Keratinocyte (primary cell): Measurements from ENCODE around the gene PLPP1. TPM values are rescaled to one million over a fixed set of nuclear protein-coding genes. Genes with fewer than 3 reads are reported as not detected.

Source experiments
- DNase-seq: peaks from one replicate; pipeline ENCODE4 v3.0.0-alpha.2; 2011; ENCODE audit warnings: low read depth, missing footprints, low spot score
- FAIRE-seq: peaks from 2 replicates; lab custom pipeline; 2011; peaks lifted over from hg19 to GRCh38; lab: Jason Lieb, UNC
- H2AFZ ChIP-seq: 2 replicates; pipeline ENCODE4 v1.6.0; 2012; ENCODE audit warnings: low read length, control low read depth, inconsistent platforms; ENCODE audit not compliant: control insufficient read depth
- H3K27ac ChIP-seq: 2 replicates; pipeline ENCODE4 v1.5.1; 2011; ENCODE audit warnings: low read length; ENCODE audit not compliant: control insufficient read depth, insufficient read depth
- H3K27me3 ChIP-seq: 3 replicates; pipeline ENCODE4 v1.6.0; 2011; ENCODE audit warnings: low read length; ENCODE audit not compliant: control insufficient read depth, insufficient read depth; ENCODE audit errors: extremely low read depth
- H3K36me3 ChIP-seq, 2 experiments: 2 replicates in 1 of 2; 3 replicates in 1 of 2; pipeline ENCODE4 v1.5.1; 2011; ENCODE audit warnings: low read length in 2 of 2, mild to moderate bottlenecking in 1 of 2; ENCODE audit not compliant: control insufficient read depth in 2 of 2, insufficient read depth in 2 of 2; ENCODE audit errors: extremely low read depth in 1 of 2
- H3K4me1 ChIP-seq: 3 replicates; pipeline ENCODE4 v1.5.1; 2011; ENCODE audit warnings: low read length; ENCODE audit not compliant: control insufficient read depth, insufficient read depth; ENCODE audit errors: extremely low read depth
- H3K4me2 ChIP-seq: 3 replicates; pipeline ENCODE4 v1.6.0; 2011; ENCODE audit warnings: low read depth, low read length; ENCODE audit not compliant: control insufficient read depth, insufficient read depth; ENCODE audit errors: extremely low read depth
- H3K4me3 ChIP-seq, 3 experiments: fragments of 200-600 bp in 1 of 3; sonication (generic) in 1 of 3; 2 replicates in 2 of 3; 3 replicates in 1 of 3; pipeline ENCODE4 v1.5.1; 2011 to 2016; ENCODE audit warnings: low read length in 3 of 3, mild to moderate bottlenecking in 3 of 3, control low read depth in 2 of 3, inconsistent platforms in 1 of 3, low read depth in 1 of 3, mixed read lengths in 1 of 3, mixed run types in 1 of 3, moderate library complexity in 1 of 3; ENCODE audit not compliant: control insufficient read depth in 2 of 3, insufficient read depth in 2 of 3; ENCODE audit errors: extremely low read depth in 1 of 3
- H3K79me2 ChIP-seq: 2 replicates; pipeline ENCODE4 v1.6.0; 2012; ENCODE audit warnings: low read length; ENCODE audit not compliant: control insufficient read depth, insufficient read depth
- H3K9ac ChIP-seq: 3 replicates; pipeline ENCODE4 v1.6.0; 2011; ENCODE audit warnings: low read length; ENCODE audit not compliant: control insufficient read depth, insufficient read depth; ENCODE audit errors: extremely low read depth
- H3K9me1 ChIP-seq: 3 replicates; pipeline ENCODE4 v1.6.0; 2011; ENCODE audit warnings: low read length; ENCODE audit not compliant: control insufficient read depth, insufficient read depth; ENCODE audit errors: extremely low read depth
- H3K9me3 ChIP-seq: 2 replicates; pipeline ENCODE4 v1.5.1; 2012; ENCODE audit warnings: low read depth, low read length; ENCODE audit not compliant: control insufficient read depth
- H4K20me1 ChIP-seq: 3 replicates; pipeline ENCODE4 v1.6.0; 2011; ENCODE audit warnings: low read length; ENCODE audit not compliant: control insufficient read depth, insufficient read depth; ENCODE audit errors: extremely low read depth
- EZH2 ChIP-seq: IDR thresholded peaks from one replicate; pipeline ENCODE4 v1.6.1; 2012; ENCODE audit warnings: inconsistent platforms, mild to moderate bottlenecking, low read length, moderate library complexity
- dilution Hi-C: fragments of 300-500 bp; cut with MboI; formaldehyde crosslinking; loops from one replicate; pipeline ENCODE4 v1.7.0; 2020; ENCODE audit warnings: low sequenced_read_pairs; ENCODE audit not compliant: extremely low pct_ligation_motif_present
- polyA plus RNA-seq, 5 experiments: library from polyadenylated mRNA; depleted of rRNA in 3 of 5; stranded (reverse) in 3 of 5; stranded (forward) in 1 of 5; unstranded in 1 of 5; fragments of >200 nt; gene quantifications; 1 replicate in 1 of 5; 2 replicates in 3 of 5; 3 replicates in 1 of 5; pipeline versions ENCODE4 v1.2.1 to v1.2.3, GENCODE V29; 2011 to 2012; ENCODE audit warnings: missing spikeins in 2 of 5, low read depth in 1 of 5, low replicate concordance in 1 of 5
- TF ChIP-seq, protein P1 (sequence below), 3 experiments: IDR thresholded peaks in 1 of 3; conservative IDR thresholded peaks in 1 of 3; optimal IDR thresholded peaks in 1 of 3; 2 replicates in 2 of 3; 3 replicates in 1 of 3; pipeline versions ENCODE3 to v1.5.1; 2011; ENCODE audit warnings: low read length in 3 of 3, mild to moderate bottlenecking in 3 of 3, moderate library complexity in 2 of 3, control low read depth in 1 of 3, inconsistent platforms in 1 of 3; ENCODE audit not compliant: insufficient read depth in 2 of 3; ENCODE audit errors: extremely low read depth in 1 of 3

The PLPP1 gene
- polyA plus RNA-seq, 1 donor (not counting 4 experiments of a cell fraction or from before 2014, with no cell fraction given), result 13.2 TPM

DNA sequence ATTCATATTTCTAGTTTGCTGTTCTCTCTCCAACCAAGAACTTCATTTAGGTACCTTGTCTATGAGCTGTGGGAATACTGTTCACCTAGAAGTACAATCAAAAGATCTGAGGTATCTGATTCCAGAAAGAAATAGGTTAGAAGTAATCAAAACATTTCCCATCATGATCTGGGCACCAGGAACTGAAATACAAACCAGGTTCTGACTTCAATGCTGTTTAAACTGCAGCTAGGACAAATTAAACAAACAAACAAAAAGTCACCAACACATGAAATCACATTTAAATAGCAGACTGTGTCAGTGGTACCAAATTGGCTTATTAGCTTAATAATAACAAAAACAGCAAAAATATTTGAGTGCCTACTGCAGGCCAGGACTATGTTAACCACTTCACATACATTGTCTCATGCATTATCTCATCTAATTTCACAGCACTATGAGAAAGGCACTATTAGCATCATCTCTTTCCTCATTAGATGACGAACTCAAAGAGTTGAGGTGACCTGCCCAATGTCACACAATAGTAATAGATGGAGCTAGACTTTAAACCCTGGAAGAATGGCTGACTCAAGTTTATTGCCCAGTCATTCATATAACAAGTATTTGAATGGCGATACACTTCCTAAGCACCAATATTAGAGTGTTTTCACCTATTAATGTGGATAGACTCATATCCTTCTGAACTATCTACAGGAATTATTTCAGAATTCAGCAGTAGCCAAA lies 14.5 kb downstream of the PLPP1 start:
- TF ChIP-seq EZH2, result no peak
- TF ChIP-seq, protein P1, sequence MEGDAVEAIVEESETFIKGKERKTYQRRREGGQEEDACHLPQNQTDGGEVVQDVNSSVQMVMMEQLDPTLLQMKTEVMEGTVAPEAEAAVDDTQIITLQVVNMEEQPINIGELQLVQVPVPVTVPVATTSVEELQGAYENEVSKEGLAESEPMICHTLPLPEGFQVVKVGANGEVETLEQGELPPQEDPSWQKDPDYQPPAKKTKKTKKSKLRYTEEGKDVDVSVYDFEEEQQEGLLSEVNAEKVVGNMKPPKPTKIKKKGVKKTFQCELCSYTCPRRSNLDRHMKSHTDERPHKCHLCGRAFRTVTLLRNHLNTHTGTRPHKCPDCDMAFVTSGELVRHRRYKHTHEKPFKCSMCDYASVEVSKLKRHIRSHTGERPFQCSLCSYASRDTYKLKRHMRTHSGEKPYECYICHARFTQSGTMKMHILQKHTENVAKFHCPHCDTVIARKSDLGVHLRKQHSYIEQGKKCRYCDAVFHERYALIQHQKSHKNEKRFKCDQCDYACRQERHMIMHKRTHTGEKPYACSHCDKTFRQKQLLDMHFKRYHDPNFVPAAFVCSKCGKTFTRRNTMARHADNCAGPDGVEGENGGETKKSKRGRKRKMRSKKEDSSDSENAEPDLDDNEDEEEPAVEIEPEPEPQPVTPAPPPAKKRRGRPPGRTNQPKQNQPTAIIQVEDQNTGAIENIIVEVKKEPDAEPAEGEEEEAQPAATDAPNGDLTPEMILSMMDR (optimal IDR thresholded peaks at IDR 0.05 in 1 of 3, IDR thresholded peaks at IDR 0.05 in 1 of 3, conservative IDR thresholded peaks at IDR 0.05 in 1 of 3; ENCODE audit: extremely low read depth in 1 of 3, insufficient read depth in 2 of 3, low read length in 3 of 3), result no peak
- dilution Hi-C loops, result no loop called here
- Histone ChIP-seq H3K4me3 (no peak overlapping the region), H3K4me2 (no peak overlapping the region), H3K79me2 (no peaks in the 10 kb centered on the region), H3K27me3 (no peaks in the 10 kb centered on the region), H3K4me1 (no peaks in the 10 kb centered on the region), H2AFZ (no peak overlapping the region), H3K9me3 (no peaks in the 10 kb centered on the region), H3K27ac (no peak overlapping the region), H3K9me1 (no peaks in the 10 kb centered on the region), H3K36me3 (no peaks in the 10 kb centered on the region), H4K20me1 (no peaks in the 10 kb centered on the region), H3K9ac (no peak overlapping the region)
- DNase-seq, result no peak
- FAIRE-seq, result no peak

DNA sequence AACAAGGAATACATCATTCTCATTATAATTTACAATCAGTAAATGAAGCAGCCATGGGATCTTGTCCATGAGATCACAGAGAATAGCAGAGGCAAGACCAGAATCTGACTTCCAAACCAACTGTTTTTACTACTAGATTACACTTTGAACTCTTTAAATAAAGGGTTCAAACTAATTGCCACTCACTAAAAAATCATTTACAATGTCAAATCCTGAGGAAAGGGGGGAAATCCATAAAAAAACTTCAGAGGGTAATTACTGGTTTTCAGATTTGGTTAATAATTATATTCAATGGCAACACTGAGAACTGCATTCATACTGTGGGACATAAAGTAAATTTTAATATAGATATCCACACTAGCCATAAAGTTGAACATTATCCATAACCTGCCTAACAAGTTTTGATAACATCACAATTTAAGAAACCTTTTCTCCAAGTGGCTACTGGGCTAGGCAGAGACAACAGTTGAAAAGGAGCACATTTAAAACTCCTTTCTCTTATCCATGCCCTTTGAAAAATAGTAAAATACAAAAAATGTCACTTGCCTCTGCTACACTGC lies 15.9 kb downstream of the PLPP1 start:
- FAIRE-seq, result no peak
- Histone ChIP-seq H3K9me1 (no peaks in the 10 kb centered on the region), H3K4me1 (no peaks in the 10 kb centered on the region), H3K27ac (no peak overlapping the region), H3K4me2 (no peak overlapping the region), H3K36me3 (no peaks in the 10 kb centered on the region), H3K79me2 (no peaks in the 10 kb centered on the region), H2AFZ (no peak overlapping the region), H3K9me3 (no peaks in the 10 kb centered on the region), H3K9ac (no peak overlapping the region), H3K27me3 (no peaks in the 10 kb centered on the region), H3K4me3 (no peak overlapping the region), H4K20me1 (no peaks in the 10 kb centered on the region)
- no peak for DNase-seq
- TF ChIP-seq, protein P1 (optimal IDR thresholded peaks at IDR 0.05 in 1 of 3, IDR thresholded peaks at IDR 0.05 in 1 of 3, conservative IDR thresholded peaks at IDR 0.05 in 1 of 3; ENCODE audit: extremely low read depth in 1 of 3, insufficient read depth in 2 of 3, low read length in 3 of 3), result no peak
- TF ChIP-seq EZH2, result no peak
- dilution Hi-C loops, result no loop called here
